ENCODE measurements around the gene CYP4A11. TPM values are rescaled to one million over a fixed set of nuclear protein-coding genes. Genes with fewer than 3 reads are reported as not detected.

The CYP4A11 gene
- total RNA-seq, 1 experiment from 2014 or later: not detected

DNA sequence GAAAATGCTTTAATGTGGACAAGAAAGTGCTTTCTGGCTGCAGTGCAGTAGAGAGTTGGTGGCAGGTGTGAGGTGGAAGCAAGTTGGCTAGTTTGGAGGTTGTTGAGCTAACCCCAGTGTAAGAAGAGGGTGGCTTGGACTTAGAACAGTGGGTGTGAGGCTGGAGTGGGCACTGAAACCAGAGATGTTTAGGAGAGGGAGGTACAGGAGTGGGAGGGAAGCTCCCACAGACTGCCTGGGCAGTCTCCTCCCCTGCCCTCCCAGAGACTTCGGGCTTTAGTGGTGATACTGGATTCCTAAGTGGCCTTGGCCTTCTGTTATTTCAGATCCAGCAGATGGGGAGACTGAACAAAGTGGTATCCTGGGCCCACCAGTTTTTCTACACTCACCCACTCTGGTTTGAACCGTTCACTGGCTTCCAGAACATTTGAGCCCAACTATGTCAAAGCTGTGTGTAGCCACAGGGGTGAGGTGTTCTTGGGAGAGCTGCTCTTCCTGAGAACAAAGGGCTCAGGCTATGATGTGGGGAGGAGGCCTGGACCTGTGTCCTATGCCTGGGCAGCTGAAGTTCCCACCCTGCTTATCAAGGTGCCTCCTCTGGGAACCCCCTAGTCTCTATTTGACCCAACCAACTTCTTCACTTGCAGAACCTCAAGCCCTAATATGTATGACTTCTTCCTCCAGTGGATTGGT lies 19.9 kb upstream of the CYP4A11 start:
- Histone ChIP-seq H3K14ac (ENCODE audit: insufficient read depth, low read length) (no peak overlapping the region), H4K91ac (ENCODE audit: insufficient read length, low read depth, low read length) (no peak overlapping the region), H2BK20ac (ENCODE audit: low read depth, low read length, poor library complexity, severe bottlenecking) (no peak overlapping the region), H2AK5ac (ENCODE audit: insufficient read length, low read length) (no peak overlapping the region), H3K18ac (ENCODE audit: insufficient read length, low read depth, low read length) (no peak overlapping the region), H4K8ac (replicated peaks; ENCODE audit: insufficient read length, low read depth, low read length) (no peak overlapping the region), H3K56ac (ENCODE audit: insufficient read length, low read depth, low read length) (no peak overlapping the region), H2BK12ac (ENCODE audit: insufficient read length, low read depth, low read length) (no peak overlapping the region), H3K27ac (ENCODE audit: insufficient read length, low read depth, low read length) (no peak overlapping the region), H3K23me2 (ENCODE audit: insufficient read length, low read depth, low read length, poor library complexity, severe bottlenecking) (no peaks in the 10 kb centered on the region), H3K9me3 (ENCODE audit: control insufficient read depth, low read depth, low read length) (no peaks in the 10 kb centered on the region), H3K4me2 (ENCODE audit: insufficient read depth, insufficient read length, low read length) (no peak overlapping the region), H3K4me1 (ENCODE audit: insufficient read depth, low read length) (no peaks in the 10 kb centered on the region), H2BK15ac (ENCODE audit: low read depth, low read length) (no peak overlapping the region), H3T11ph (ENCODE audit: low read length) (no peak overlapping the region), H2AFZ (ENCODE audit: low read length) (no peak overlapping the region), H4K5ac (ENCODE audit: insufficient read length, low read depth, low read length) (no peak overlapping the region), H3K4ac (ENCODE audit: low read depth, low read length) (no peak overlapping the region), H3K79me2 (ENCODE audit: insufficient read depth, low read length) (no peaks in the 10 kb centered on the region), H3K27me3 (ENCODE audit: insufficient read depth, low read length) (no peaks in the 10 kb centered on the region), H2BK5ac (ENCODE audit: insufficient read length, low read length) (no peak overlapping the region), H4K20me1 (ENCODE audit: control insufficient read depth, insufficient read depth, insufficient read length) (no peaks in the 10 kb centered on the region), H3K79me1 (ENCODE audit: insufficient read depth, low read depth, low read length, poor library complexity, severe bottlenecking) (no peaks in the 10 kb centered on the region), H3K23ac (ENCODE audit: insufficient read length, low read depth, low read length) (no peak overlapping the region), H3K9ac (ENCODE audit: extremely low read depth, insufficient read length, low read length) (no peak overlapping the region), H2BK120ac (ENCODE audit: low read depth, low read length, poor library complexity, severe bottlenecking) (no peak overlapping the region)
- WGBS (ENCODE audit: extremely low coverage, insufficient read length, low lambda C conversion rate): no CpG with 5 or more reads among the region's 2 CpGs
- H3K36me3 Mint-ChIP-seq (ENCODE audit: insufficient read depth in 1 of 3, low read depth in 3 of 3): peaks cover 2 to 7% (median 4%) of the 10 kb centered on the region in 3 experiments; a peak in 6 of 7 replicates
- H3K4me1 Mint-ChIP-seq: no peaks in the 10 kb centered on the region
- TF ChIP-seq, protein P1, sequence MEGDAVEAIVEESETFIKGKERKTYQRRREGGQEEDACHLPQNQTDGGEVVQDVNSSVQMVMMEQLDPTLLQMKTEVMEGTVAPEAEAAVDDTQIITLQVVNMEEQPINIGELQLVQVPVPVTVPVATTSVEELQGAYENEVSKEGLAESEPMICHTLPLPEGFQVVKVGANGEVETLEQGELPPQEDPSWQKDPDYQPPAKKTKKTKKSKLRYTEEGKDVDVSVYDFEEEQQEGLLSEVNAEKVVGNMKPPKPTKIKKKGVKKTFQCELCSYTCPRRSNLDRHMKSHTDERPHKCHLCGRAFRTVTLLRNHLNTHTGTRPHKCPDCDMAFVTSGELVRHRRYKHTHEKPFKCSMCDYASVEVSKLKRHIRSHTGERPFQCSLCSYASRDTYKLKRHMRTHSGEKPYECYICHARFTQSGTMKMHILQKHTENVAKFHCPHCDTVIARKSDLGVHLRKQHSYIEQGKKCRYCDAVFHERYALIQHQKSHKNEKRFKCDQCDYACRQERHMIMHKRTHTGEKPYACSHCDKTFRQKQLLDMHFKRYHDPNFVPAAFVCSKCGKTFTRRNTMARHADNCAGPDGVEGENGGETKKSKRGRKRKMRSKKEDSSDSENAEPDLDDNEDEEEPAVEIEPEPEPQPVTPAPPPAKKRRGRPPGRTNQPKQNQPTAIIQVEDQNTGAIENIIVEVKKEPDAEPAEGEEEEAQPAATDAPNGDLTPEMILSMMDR (conservative IDR thresholded peaks at IDR 0.05): no peak
- no peak overlapping the region; a peak in 1 of 7 replicates for H3K27ac Mint-ChIP-seq
- peaks cover 8% of the 10 kb centered on the region for H3K27me3 Mint-ChIP-seq (ENCODE audit: low read depth)
- no peak for DNase-seq
- H3K4me3 Mint-ChIP-seq: no peak overlapping the region
- H3K9me3 Mint-ChIP-seq: peaks cover 13 to 22% of the 10 kb centered on the region in 2 experiments
